H1 (cell line): Measurements from ENCODE around the gene AFTPH.

Experiments
- ATF2 ChIP-seq: IDR thresholded peaks from 2 replicates; pipeline ENCODE4 v1.6.1; 2012; ENCODE audit warnings: low read length, inconsistent platforms
- BCL11A ChIP-seq, 2 experiments: IDR thresholded peaks; one replicate each; pipeline ENCODE4 v1.6.1; 2011; ENCODE audit warnings: low read depth in 2 of 2, low read length in 2 of 2, mild to moderate bottlenecking in 2 of 2
- CTCF ChIP-seq, 3 experiments: IDR thresholded peaks; 1 replicate in 2 of 3; 2 replicates in 1 of 3; pipeline versions ENCODE4 v1.5.1 to v1.6.1; 2011; ENCODE audit warnings: low read length in 3 of 3, mild to moderate bottlenecking in 3 of 3, inconsistent platforms in 2 of 3, low read depth in 1 of 3, moderate library complexity in 1 of 3; ENCODE audit not compliant: insufficient read depth in 1 of 3; ENCODE audit errors: control extremely low read depth in 1 of 3
- EZH2 ChIP-seq: fragments of 200-600 bp; sonication (generic); IDR thresholded peaks from 2 replicates; pipeline ENCODE4 v1.7.1; 2012; ENCODE audit warnings: low read depth, mild to moderate bottlenecking, moderate library complexity, low read length, inconsistent platforms; ENCODE audit not compliant: severe bottlenecking
- KDM1A ChIP-seq: fragments of 200-600, 300-600 bp; sonication (generic); IDR thresholded peaks from 2 replicates; pipeline ENCODE4 v1.7.1; 2016; ENCODE audit warnings: mild to moderate bottlenecking, low read length, borderline replicate concordance
- PHF8 ChIP-seq: fragments of 200-600 bp; sonication (generic); conservative IDR thresholded peaks from 2 replicates; pipeline ENCODE4 v1.7.1; 2012; ENCODE audit warnings: low read depth, mild to moderate bottlenecking, inconsistent platforms, low read length, moderate library complexity
- POLR2A ChIP-seq, 2 experiments: IDR thresholded peaks; 1 replicate in 1 of 2; 2 replicates in 1 of 2; pipeline ENCODE4 v1.6.1; 2011; ENCODE audit warnings: low read depth in 2 of 2, low read length in 2 of 2, mild to moderate bottlenecking in 2 of 2; ENCODE audit errors: control extremely low read depth in 1 of 2
- POLR2AphosphoS5 ChIP-seq: IDR thresholded peaks from 2 replicates; pipeline ENCODE4 v1.6.1; 2011; ENCODE audit warnings: low read depth, low read length
- RFX5 ChIP-seq: IDR thresholded peaks from 2 replicates; pipeline ENCODE4 v1.6.1; 2011; ENCODE audit warnings: low read depth, low read length, improper control_type of control experiment, borderline replicate concordance
- TAF1 ChIP-seq: IDR thresholded peaks from 2 replicates; pipeline ENCODE4 v1.6.1; 2011; ENCODE audit warnings: mild to moderate bottlenecking, low read depth, low read length
- TAF7 ChIP-seq: optimal IDR thresholded peaks from 2 replicates; pipeline ENCODE3; 2011; ENCODE audit warnings: low read depth, mild to moderate bottlenecking, inconsistent platforms, low read length, moderate library complexity, borderline replicate concordance
- ZNF274 ChIP-seq: IDR thresholded peaks from 2 replicates; pipeline ENCODE4 v1.7.0; 2012; ENCODE audit warnings: low read length, borderline replicate concordance; ENCODE audit errors: extremely low read depth

DNA sequence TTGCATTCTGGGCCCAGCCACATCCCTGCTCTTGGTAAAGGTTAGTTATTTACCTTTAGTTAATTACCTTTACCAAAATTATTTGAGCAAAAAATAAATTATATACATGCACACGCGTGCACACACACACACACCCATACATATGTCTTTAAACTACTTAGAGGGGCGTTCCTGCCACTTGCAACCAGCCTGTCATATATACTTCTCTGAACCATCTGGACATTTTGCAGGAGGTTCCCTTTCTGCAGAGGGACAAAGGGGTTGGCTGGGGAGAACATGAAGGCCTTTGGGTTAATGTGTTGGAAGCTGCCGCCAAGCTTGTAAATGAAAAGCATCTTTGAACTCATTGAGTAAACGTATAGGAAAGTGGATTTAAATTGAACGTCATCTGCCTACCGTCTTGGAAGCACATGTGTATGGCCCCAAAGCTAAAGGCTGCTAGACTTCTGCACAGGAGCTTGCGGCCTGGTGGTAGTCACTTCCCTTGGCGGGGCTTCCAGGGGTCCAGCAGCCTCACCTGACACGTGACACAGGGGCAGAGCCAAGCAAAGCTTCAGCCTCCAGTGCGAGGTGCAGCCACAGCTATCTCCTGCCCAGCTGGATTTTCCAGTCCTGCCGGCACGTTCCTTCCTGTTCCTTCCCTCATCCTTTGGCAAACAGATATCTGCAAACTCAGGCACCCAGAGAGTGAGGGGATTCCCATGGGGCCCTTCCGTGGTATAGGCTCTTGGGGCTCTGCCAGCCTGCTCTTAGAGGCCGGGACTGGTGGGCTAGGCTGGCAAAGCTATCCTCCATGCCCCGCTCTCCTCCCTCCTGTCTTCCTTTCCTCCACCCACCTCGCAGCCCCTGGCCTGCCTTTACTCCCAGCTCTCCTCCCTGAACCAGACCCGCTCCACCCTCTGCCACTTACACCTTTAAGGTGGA, 83.5 kb downstream of the AFTPH start:
- no peak for TF ChIP-seq TAF7
- TF ChIP-seq CTCF (IDR thresholded peaks at IDR 0.05; ENCODE audit: control extremely low read depth in 1 of 3, insufficient read depth in 1 of 3, low read depth in 1 of 3, low read length in 3 of 3): no peak
- TF ChIP-seq BCL11A (IDR thresholded peaks at IDR 0.05; ENCODE audit: low read depth in 2 of 2, low read length in 2 of 2): no peak
- no peak for TF ChIP-seq POLR2A (IDR thresholded peaks at IDR 0.05; ENCODE audit: control extremely low read depth in 1 of 2, low read depth in 2 of 2, low read length in 2 of 2)
- TF ChIP-seq KDM1A: no peak
- TF ChIP-seq TAF1: no peak
- TF ChIP-seq RFX5: no peak
- no peak for TF ChIP-seq EZH2
- no peak for TF ChIP-seq PHF8
- no peak for TF ChIP-seq ZNF274
- TF ChIP-seq POLR2AphosphoS5: no peak
- no peak for TF ChIP-seq ATF2
